ENCODE data around the gene IRF4.

The IRF4 gene

DNA sequence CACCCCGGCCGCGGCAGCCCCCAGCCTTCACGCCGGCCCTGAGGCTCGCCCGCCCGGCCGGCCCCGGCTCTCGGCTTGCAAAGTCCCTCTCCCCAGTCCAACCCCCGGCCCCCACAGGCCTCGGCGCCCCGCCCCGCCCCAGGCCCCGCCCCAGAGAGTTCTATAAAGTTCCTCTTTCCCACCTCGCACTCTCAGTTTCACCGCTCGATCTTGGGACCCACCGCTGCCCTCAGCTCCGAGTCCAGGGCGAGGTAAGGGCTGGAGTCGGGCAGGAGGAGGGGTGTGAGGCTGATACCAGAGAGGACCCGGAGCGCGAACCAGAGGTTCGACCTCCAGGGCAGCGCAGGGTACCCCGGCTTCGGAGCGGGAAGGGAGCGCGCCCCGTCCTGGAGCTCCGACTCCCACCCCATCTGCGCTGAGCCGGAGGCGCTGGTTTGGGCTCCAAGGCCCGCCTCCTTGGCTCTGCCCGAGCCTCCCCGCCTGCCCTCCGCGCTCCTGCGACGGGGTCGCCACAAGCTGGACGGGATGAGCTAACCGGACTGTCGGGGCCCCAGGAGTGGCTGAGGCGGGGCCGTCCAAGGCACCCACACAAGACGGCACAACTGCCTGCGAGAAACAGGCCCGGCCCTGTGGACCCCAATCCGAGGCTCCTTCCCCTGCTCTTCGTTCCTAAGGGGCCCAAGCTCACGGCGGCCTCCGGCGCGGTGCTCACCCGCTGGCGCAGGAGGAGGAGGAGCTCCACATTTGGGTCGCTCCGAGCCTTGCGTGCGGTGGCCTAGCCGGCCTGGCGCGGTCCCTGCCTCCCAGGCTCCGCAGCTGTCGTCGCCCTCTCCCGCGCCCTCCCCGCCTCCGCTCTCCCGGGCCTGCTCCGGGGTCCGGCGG lies at the start of gene IRF4:
IRF4 (plus strand) TSS at position 194 of the 882 bp plus-strand sequence. CDS start 1,401 bp downstream, outside the sequence.
- no peak for DNase-seq

DNA sequence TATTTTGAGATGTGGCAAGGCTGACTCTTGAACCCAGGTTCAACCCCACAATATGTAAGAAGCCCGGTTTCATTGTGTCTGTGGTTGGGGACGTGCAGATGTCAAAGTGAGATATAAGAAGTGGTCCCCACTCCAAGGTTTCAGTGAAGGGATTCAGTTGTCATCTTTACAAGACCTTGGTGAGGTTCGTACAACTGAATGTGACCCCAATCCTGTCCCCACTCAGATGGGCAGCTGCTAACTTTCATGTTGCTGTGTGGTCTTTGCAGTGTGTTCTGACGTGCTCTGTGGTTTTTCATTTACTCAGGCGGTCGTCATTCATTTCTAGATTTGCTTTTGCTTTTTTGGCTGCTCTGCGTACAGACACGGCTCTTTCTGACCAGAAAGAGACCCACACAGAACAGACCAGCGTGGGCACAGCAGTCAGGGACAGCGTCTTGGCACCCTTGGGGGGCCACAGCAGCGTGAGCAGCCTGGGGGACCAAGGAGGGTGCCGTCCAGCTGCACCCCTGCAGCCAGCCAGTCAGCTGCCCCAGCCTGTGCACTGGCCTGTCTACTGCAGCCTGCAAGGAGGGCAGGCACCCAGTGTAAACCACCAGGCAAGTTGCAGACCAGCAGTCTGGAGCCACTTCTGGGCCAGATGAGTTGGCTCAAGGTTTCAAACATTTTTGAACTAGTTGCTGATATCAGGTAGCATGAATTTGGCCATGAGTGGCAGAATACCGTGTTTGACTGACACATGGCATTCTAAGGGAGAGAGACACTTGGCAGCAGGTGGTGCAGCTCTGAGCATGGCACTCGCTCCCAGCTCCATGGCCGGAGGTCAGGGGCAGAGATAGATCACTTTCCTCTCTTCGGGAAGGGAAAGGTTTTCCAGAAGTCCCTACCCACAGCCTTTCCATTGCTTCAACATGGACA lies 49.4 kb upstream of the IRF4 start:
- DNase-seq: no peak

DNA sequence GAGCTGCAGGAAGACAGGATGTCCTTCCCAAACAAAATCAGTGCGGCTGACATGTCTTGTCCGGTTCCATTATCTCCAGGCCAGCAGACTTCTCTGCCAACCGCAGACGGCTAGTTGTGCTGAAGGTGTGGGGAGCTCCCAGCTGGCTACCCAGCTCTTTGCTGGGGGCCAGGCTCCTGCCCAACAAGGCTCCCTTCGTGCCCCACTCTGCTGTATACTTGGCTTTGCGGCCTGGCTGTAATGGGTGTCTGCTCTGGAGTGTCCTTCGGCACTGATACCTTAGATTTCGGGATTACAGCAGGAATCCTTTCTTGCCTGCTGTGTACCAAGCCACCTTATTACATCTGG lies 48.7 kb upstream of the IRF4 start:
- DNase-seq: no peak

DNA sequence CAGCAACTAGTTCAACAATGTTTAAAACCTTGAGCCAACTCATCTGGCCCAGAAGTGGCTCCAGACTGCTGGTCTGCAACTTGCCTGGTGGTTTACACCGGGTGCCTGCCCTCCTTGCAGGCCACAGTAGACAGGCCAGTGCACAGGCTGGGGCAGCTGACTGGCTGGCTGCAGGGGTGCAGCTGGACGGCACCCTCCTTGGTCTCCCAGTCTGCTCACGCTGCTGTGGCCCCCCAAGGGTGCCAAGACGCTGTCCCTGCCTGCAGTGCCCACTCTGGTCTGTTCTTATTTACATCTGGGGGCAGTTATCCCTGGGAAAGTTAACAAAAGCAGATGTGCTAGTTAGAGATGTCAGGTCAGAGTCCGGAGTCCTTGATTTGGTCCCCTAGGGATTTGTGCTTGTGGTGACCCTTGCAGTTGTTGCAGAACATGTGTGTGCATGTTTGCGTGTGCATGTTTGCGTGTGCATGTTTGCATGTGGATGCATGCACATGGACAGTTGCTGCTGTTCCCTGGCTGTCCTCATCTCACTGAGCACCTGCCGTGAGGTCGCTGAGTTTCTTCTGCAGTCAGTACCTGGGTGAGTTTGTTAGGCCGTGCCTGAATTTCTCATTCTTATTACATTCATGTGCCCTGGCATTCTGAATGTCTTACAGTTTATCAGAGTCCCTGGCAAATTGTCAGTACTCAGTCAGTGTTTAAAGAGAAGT lies 48.2 kb upstream of the IRF4 start:
- no peak for DNase-seq

DNA sequence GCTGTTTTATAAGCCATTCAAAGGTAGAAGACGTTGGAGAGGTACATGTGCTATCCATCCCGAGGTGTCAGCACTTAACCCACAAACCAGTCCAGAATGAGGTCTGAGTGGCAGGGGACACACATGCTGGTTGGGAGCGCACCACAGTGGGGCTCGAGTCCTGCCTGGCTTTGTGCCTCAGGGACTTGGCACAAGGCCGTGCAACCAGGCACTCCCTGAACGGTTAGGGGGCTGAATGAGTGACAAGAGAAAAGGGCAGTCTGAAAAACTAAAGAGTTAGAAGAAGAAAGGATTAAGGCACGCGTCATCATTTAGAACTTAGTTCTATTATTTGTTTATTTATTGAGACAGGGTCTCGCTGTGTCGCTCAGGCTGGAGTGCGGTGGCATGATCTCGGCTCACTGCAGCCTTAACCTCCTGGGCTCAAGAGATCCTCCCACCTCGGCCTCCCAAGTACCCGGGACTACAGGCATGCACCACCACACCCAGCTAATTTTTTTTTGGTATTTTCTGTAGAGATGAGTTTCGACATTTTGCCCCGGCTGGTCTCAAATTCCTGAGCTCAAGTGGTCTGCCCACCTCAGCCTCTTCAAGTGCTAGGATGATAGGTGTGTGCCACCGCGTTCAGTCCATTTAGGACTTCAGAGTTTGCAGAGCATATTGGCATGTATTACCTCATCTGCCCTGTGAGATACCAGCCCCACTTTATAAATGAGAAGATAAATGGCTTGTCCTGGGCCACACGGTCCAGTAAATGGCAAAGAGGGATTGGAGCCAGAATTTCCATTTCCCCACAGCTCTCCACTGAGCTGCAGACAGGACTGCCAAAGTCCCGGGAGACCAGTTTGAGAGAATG lies 47.4 kb upstream of the IRF4 start:
- no peak for DNase-seq

DNA sequence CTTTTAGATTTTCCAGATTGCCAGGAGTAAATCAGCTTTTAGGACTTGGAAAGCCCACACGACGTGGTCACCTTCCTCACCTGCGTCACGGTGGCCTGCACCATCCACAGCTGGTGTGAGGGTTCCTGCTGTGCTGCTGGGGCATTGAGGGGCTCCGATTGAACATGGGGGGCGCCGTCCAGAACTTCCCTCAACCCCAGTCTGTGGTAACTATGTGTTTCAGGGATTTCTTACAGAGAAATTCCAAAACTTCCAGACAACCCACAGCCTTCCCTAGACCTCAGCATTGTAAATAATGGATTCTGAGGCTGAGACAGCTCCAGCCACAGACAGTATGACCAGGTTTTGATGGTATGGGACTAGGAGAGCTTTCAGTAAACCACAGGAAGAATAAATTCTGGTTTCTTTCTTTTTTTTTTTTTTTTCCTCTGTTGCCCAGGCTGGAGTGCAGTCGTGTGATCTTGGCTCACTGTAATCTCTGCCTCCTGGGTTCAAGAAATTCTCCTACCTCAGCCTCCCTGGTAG lies 46.7 kb upstream of the IRF4 start:
- DNase-seq: no peak

DNA sequence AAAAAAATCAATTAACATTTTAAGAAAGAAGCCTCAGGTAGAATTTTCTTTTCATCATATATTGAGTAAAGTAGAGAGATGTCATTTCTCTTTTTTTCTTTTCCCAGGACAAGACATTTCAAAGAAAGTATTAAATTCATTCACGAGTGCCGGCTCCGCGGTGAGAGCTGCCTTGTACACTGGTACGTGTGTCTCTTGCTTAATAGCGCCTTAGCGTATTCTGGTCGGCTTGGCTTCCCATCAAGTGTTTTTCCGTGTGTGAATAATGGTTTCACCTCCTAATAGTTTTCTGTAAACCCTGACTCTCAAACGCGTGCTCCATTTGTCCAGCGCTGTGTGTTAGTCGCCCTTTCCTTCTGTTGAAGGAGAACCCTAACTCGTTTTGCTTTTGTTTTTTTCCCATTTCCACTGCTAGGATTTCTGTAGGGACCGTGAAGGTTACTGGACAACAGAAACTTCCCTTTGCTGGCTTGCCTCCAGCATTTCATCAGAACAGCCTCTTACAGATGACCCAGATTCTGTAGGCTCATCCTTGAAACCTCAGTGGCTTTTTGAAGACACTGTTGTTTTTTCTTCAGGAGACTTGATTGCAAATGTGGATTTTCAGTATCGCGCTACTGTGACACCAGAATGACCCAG lies 45.7 kb upstream of the IRF4 start:
- DNase-seq: no peak

DNA sequence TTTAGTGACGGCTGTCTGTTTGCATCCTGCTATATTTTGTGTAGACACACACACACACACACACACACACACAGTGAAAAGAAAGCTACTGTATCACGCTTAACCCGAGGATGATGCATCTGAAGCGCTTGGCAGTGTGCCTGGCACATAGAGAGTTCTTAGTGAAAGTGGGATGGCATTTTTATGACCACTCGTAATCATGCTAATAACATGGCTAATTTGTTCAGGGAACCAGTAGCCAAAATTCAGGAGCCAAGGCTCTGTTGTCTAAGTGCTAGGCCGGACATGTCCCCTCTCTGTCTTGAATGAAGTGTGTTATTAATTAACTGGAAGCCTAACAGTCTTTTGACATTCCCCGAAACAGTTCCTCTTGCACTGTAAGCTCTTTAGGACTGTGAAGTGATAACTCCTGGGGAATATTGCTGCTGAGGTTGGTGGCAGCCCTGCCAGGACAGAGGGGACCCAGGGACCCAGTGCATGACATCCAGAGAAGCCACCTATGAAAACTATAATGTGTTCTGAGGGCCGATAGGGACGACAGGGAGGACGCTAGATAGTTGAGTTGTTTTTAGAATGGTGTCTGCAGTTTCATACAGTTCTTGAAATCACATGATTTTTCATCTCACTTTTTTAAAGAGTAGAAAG lies 45.0 kb upstream of the IRF4 start:
- no peak for DNase-seq

DNA sequence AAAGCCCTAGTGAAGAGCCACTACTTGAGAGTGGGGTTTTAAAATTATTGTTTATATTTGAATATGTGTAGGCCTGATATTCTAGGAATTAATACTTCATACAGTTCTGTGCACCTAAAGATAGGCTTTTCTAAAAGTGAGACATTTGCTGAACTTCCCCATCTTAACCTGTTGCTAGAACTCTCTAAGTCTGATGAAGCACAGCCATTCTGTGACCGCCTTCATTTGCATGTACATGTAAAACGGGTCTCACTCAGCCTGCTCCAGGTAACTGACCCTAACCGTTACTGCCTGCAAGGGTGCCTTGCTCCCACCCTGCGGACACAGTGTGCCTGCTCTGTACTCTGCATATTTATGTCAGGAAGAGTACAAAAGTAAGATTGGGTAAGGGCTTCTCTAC lies 44.3 kb upstream of the IRF4 start:
- no peak for DNase-seq

DNA sequence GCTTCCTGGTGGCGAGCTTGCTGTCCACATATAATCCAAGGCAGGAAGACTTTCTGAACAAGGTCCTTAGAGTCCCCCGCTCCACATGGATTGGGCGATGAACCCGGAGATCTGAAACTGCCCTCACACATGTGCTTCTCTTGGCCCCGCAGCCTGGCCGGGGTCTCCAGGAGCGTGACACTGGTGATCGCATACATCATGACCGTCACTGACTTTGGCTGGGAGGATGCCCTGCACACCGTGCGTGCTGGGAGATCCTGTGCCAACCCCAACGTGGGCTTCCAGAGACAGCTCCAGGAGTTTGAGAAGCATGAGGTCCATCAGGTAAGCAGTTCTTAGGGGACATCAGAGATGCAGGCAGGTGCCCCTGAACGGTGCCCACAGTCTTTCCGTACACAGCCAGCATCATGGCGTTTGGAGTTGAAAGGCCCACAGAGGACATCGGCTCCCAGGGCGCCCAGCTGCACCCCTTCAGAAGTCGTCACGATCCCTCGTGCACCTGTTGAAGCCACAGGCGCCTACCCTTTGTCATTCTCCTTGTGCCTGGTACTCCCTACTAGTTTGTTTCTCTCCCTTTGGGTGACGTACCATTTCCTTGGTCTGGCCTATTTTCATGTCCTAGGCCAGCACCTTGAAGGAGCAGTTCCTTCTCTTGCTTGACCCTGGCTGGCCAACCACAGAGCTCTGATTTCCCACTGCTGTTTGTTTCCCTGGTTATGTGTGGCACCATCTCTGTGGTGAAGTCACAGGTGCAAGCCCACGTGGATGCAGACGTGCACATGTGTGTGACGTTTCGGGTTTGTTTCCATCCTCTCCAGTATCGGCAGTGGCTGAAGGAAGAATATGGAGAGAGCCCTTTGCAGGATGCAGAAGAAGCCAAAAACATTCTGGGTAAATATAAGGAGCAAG lies 43.3 kb upstream of the IRF4 start:
- no peak for DNase-seq

DNA sequence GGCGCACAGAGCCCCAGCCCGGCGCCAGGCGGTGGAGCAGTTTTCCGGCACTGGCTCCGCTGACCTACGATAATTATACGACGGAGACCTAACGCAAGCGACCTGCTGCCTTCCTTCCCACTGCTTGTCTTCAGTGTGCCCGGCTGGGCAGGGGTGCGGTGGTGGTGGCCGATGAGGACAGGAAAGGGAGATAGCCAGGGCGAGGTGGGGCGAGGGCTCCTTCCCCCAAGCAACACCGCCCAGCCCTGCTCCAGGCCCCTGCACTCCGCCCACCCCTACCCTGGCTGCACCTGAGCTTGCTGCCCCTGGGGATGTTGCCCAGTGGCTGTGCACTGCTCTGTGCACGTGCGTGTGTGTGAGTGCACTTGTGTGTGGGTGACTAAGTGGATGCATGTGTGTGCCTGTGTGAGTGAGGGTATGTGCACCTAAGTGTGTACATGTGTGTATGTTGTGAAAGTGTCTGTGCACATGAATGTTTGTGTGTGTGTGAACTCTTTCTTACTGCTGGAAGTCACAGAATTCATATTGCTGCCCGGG lies 42.6 kb upstream of the IRF4 start:
- no peak for DNase-seq

DNA sequence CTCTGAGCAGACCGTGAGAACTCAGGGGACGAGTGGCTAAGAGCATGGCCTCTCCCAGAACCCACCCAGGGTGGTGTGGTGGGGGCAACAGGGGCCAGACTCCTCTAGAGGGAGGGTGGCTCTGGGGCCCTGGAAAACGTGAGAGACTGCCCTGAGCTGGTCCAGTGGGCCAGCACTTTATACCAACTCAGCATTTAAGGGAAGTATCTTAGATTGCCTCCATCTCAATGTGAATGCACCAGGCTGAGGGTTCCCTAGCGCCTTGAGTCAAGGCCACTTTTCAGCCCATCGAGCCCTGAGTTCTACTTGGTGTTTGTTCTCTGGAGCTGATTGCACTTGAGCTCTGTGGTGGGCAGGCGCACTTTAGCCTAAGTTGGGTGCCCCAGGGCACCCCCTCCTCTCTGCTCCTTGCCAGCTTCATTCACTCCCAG lies 42.0 kb upstream of the IRF4 start:
- DNase-seq: no peak

DNA sequence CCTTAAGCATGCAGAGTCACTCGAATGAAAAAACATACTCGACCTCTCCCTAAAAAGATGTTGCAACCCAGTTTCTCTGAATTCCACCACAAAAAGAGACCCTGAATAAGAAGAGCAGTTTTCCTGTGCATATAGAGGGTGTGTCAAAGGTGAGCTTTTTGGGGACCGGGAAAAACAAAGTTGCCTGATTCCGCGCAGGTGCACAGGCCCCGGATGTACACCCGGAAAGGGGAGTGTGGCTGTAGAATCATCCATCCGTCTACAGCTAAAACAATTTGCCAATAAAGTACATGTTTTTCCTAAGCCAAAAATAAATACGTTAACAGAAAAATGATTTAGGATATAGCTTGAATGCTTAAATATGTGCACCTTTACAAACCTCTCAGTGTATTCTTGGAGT lies 41.2 kb upstream of the IRF4 start:
- no peak for DNase-seq

DNA sequence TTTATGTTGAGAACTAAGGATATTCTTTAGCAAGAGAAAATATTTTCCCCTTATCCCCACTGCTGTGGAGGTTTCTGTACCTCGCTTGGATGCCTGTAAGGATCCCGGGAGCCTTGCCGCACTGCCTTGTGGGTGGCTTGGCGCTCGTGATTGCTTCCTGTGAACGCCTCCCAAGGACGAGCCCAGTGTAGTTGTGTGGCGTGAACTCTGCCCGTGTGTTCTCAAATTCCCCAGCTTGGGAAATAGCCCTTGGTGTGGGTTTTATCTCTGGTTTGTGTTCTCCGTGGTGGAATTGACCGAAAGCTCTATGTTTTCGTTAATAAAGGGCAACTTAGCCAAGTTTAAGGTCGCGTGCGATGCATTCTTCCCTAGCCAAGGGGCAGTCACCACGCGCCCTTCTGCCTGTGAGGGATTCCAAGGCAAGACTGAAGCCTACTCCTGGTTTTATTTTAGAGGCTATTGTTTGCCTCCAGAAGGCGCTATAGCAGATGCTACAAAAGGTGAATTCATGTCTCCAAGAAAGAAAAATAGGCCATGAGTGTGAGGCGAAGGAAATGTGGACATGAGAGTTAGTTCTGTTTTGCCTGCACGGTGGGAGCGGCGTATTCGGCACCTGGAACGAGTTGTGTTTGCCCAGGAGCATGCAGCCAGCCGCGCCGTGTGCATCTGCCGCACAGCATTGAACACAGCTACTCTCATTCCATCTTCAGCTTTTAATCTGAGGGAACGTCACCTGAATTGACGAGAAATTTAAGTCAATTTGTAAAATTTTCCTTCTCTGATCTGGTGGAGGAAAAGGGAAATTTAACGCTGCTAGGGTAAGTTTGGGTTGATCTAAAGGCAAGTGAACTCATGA lies 40.3 kb upstream of the IRF4 start:
- no peak for DNase-seq

DNA sequence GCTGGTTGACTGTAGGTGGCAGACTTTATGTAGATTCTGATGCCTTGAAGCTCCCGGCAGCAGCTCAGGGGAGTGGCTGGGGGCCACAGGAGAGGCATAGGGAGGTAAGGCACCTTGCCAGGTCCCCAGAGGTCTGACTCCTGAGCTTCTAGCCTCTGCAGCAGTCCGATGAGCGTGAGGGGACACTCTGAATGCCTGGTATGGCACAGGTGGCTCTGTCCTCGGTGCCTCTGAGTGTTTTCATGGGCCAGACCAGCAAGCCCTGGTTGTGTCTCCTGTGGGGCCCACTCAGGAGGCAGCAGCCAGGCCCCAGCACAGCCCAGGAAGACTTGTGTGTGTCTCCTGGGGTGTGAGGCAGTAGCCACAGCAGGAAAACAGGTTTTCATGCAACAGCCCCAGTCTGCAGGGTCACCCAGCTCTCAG lies 39.7 kb upstream of the IRF4 start:
- DNase-seq: no peak

DNA sequence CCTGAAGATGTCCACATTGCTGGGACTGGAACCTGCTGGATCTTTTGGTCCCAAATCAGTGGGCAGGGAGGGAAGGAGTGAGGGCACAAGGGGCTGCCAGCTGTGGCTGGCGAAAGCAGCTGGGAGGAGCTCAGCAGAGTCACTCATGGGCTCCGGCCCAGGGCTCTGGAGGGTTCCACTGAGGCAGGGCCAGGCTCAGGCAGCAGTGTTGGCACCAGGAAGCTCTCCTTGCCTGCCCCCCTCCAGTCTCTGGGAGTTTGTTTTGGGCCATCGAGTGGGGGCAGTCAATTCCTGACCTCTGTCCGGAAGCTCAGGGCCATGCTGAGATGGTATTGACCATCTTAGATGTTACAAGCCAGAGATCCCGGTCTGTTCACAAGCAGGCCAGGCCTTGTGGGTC lies 39.1 kb upstream of the IRF4 start:
- no peak for DNase-seq

DNA sequence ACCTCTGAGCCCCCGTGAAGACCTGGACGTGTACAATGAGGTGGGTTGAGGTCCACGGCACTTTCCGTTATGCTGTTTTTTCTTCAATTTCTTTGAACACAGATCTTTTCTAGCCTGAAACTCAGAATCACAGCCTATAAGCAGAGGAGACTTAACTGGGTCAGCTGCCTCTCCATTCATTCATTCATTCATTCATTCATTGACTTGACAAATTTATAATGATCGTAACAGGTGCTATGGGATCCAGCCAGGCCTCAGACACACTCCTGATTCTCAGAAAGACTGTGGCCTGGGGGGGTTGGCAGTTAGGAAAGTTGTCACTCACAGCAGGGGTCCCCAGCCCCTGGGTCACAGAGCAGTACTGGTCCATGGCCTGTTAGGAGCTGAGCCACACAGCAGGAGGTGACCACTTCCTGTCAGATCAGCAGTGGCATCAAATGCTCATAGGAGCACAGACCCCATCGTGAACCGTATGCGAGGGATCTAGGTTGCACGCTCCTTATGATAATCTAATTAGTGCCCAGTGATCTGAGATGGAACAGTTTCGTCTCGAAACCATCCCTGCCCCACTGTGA lies 38.6 kb upstream of the IRF4 start:
- DNase-seq: no peak
